ENCODE results near the gene OTUB2. TPM values are rescaled to one million over a fixed set of nuclear protein-coding genes. Genes with fewer than 3 reads are reported as not detected.

OTUB2 gene
- total RNA-seq, 6 experiments from 2014 or later: 0.59 to 3.7 (median 0.85) TPM

- Histone ChIP-seq H3K27me3 (no peaks in the 10 kb centered on the region), H3K27ac (no peak overlapping the region), H3K36me3 (no peaks in the 10 kb centered on the region), H3K9me3 (no peaks in the 10 kb centered on the region), H3K4me3 (no peak overlapping the region), H3K4me1 (no peaks in the 10 kb centered on the region)
- no peak for TF ChIP-seq POLR2A (IDR thresholded peaks at IDR 0.05)
- TF ChIP-seq, protein P1, sequence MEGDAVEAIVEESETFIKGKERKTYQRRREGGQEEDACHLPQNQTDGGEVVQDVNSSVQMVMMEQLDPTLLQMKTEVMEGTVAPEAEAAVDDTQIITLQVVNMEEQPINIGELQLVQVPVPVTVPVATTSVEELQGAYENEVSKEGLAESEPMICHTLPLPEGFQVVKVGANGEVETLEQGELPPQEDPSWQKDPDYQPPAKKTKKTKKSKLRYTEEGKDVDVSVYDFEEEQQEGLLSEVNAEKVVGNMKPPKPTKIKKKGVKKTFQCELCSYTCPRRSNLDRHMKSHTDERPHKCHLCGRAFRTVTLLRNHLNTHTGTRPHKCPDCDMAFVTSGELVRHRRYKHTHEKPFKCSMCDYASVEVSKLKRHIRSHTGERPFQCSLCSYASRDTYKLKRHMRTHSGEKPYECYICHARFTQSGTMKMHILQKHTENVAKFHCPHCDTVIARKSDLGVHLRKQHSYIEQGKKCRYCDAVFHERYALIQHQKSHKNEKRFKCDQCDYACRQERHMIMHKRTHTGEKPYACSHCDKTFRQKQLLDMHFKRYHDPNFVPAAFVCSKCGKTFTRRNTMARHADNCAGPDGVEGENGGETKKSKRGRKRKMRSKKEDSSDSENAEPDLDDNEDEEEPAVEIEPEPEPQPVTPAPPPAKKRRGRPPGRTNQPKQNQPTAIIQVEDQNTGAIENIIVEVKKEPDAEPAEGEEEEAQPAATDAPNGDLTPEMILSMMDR (IDR thresholded peaks at IDR 0.05): no peak
- intact Hi-C loops (cut with DNase I): no loop called here
- ATAC-seq (no peak), DNase-seq (no peak)
- 57% methylated on average over 3 of the region's 3 CpGs for WGBS (ENCODE audit: insufficient coverage, low coverage, low lambda C conversion rate, missing lambda C conversion rate)
Measured at GRCh38 chr14:93987815-93988476, 38.2 kb upstream of the OTUB2 start.

- H3K27ac ChIP-seq: no peak overlapping the region
- no peaks in the 10 kb centered on the region for H3K9me3 ChIP-seq
- ATAC-seq: peak in 3 of 4 donors; percentile 20 to 77 (median 56)
- H3K4me3 ChIP-seq: no peak overlapping the region
- H3K27me3 ChIP-seq: no peaks in the 10 kb centered on the region
- no peaks in the 10 kb centered on the region for H3K4me1 ChIP-seq
- DNase-seq: no peak
- no peak for TF ChIP-seq POLR2A (IDR thresholded peaks at IDR 0.05)
- TF ChIP-seq, protein P1 (IDR thresholded peaks at IDR 0.05): no peak
- intact Hi-C loops (cut with DNase I): loop anchor here in 1 of 2 donors (10.0 kb wide), 1 partner anchor 45 kb away; no protein-coding TSS in a partner anchor
- no peaks in the 10 kb centered on the region for H3K36me3 ChIP-seq
- 51% methylated on average over 4 of the region's 4 CpGs for WGBS (ENCODE audit: insufficient coverage, low coverage, low lambda C conversion rate, missing lambda C conversion rate)
Measured at GRCh38 chr14:93989939-93990338, 36.2 kb upstream of the OTUB2 start.

DNA sequence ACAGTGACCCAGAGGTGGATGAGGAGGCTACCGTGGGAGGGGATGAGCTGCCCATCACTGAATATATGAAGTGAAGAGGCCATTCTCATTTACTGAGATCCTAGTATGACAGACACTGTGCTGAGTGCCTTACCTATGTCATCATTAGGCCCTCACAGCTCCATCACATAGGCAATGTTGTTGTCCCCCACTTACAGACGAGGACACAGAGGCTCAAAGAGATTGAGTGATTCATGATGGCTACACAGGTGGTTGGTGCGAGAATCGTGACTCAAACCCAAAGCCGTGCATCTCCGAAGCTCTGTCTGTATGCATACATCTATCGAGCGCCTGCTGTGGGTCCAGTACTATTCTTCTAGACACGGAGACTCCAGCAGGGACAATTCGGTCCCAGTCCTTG lies 34.9 kb upstream of the OTUB2 start:
- ATAC-seq (no peak), DNase-seq (no peak)
- H3K27me3 ChIP-seq: no peaks in the 10 kb centered on the region
- no peaks in the 10 kb centered on the region for H3K36me3 ChIP-seq
- TF ChIP-seq POLR2A (IDR thresholded peaks at IDR 0.05): no peak
- TF ChIP-seq, protein P1 (IDR thresholded peaks at IDR 0.05): no peak
- intact Hi-C loops (cut with DNase I): loop anchor here in 1 of 2 donors (10.0 kb wide), 1 partner anchor 46 kb away; no protein-coding TSS in a partner anchor
- H3K4me3 ChIP-seq: no peak overlapping the region
- 76% methylated on average over 9 of the region's 10 CpGs for WGBS (ENCODE audit: insufficient coverage, low coverage, low lambda C conversion rate, missing lambda C conversion rate)
- H3K27ac ChIP-seq: no peak overlapping the region
- H3K4me1 ChIP-seq: no peaks in the 10 kb centered on the region
- no peaks in the 10 kb centered on the region for H3K9me3 ChIP-seq

GRCh38 chr14:93991649-93992048 lies 34.5 kb upstream of the OTUB2 start:
- intact Hi-C loops (cut with DNase I): loop anchor here in 1 of 2 donors (10.0 kb wide), 1 partner anchor 47 kb away; no protein-coding TSS in a partner anchor
- no peak overlapping the region for H3K27ac ChIP-seq

More at GRCh38 chr14:93991649-93992048, 34.5 kb upstream of the OTUB2 start:
- no peaks in the 10 kb centered on the region for H3K4me1 ChIP-seq
- no peaks in the 10 kb centered on the region for H3K36me3 ChIP-seq
- ATAC-seq: no peak
- DNase-seq: no peak
- H3K4me3 ChIP-seq: no peak overlapping the region
- H3K9me3 ChIP-seq: no peaks in the 10 kb centered on the region
- WGBS (ENCODE audit: insufficient coverage, low coverage, low lambda C conversion rate, missing lambda C conversion rate): 83% methylated on average over 4 of the region's 4 CpGs
- H3K27me3 ChIP-seq: no peaks in the 10 kb centered on the region
- TF ChIP-seq, protein P1 (IDR thresholded peaks at IDR 0.05): no peak
- no peak for TF ChIP-seq POLR2A (IDR thresholded peaks at IDR 0.05)

Data from right lobe of liver (tissue), 6 donors.